ENCODE results near the gene OR10X1. TPM values are rescaled to one million over a fixed set of nuclear protein-coding genes. Genes with fewer than 3 reads are reported as not detected.

Gene OR10X1
- total and polyA plus RNA-seq, 2 of the 4 experiments (the other 2 are of a cell fraction): not detected

DNA sequence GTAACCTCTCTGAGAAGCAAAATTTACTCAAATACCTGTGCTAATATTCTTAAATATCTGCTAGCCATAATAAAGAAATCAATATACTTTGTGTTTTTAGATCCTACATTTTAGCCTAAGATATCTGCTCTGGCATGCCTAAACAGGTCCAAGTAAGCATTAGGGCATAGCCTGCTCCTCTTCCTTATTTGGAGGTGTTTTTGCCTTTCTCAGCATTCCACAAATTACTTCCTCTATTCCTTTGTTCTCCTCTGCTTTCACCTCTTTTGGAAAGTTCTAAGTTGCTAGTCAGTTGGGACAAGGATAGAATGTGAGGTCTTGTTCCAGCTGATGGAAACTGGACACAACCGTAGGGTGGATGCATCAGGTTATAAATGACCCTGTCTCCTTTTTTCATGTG is 7.2 kb upstream of the OR10X1 start:
- WGBS, 2 experiments (ENCODE audit: extremely low coverage in 2 of 2, insufficient read length in 1 of 2): no CpG with 5 or more reads among the region's 1 CpG
- Histone ChIP-seq H3K14ac (replicated peaks; ENCODE audit: low read depth, low read length) (no peak overlapping the region), H4K5ac (ENCODE audit: low read depth, low read length) (no peak overlapping the region), H4K20me1 (ENCODE audit: insufficient read depth, low read length) (no peaks in the 10 kb centered on the region), H3K4me3 (ENCODE audit: insufficient read depth, low read depth, low read length) (no peak overlapping the region), H3K4me2 (ENCODE audit: low read depth, low read length) (no peak overlapping the region), H2BK120ac (ENCODE audit: low read depth, low read length) (no peak overlapping the region), H3K79me1 (ENCODE audit: low read depth in 1 of 2, low read length in 2 of 2) (no peaks in the 10 kb centered on the region), H3K4ac (ENCODE audit: low read depth, low read length) (no peak overlapping the region), H3K9ac (ENCODE audit: low read depth, low read length) (no peak overlapping the region), H2AFZ (replicated peaks; ENCODE audit: low read length, poor library complexity) (no peak overlapping the region), H3K4me1 (ENCODE audit: control insufficient read depth, insufficient read depth, low read length) (no peaks in the 10 kb centered on the region), H3K27ac (ENCODE audit: insufficient read depth, low read length) (no peak overlapping the region), H2AK9ac (replicated peaks; ENCODE audit: low read depth, low read length, poor library complexity) (no peak overlapping the region), H4K91ac (ENCODE audit: insufficient read depth, low read depth, low read length) (no peak overlapping the region), H3K27me3 (ENCODE audit: control insufficient read depth, insufficient read depth, low read length) (no peaks in the 10 kb centered on the region), H2BK20ac (ENCODE audit: low read depth, low read length) (no peak overlapping the region), H2BK5ac (ENCODE audit: low read depth, low read length, poor library complexity, severe bottlenecking) (no peak overlapping the region), H3K36me3 (ENCODE audit: control insufficient read depth, insufficient read depth, low read length) (no peaks in the 10 kb centered on the region), H2BK15ac (ENCODE audit: low read depth, low read length) (no peak overlapping the region), H3K56ac (ENCODE audit: extremely low read depth, insufficient read depth, low read length) (no peak overlapping the region), H2AK5ac (ENCODE audit: low read depth, low read length) (no peak overlapping the region), H3K23ac (ENCODE audit: low read depth, low read length) (no peak overlapping the region), H4K8ac (ENCODE audit: low read depth in 2 of 2, low read length in 2 of 2) (no peak overlapping the region), H3K18ac (ENCODE audit: low read depth, low read length) (no peak overlapping the region), H3K9me1 (ENCODE audit: insufficient read depth, low read length) (no peaks in the 10 kb centered on the region), H3K9me3 (ENCODE audit: control insufficient read depth, insufficient read depth, low read length) (peaks cover 5% of the 10 kb centered on the region; the same call in 1 of the 2 replicates)
- dilution Hi-C loops (cut with HindIII; ENCODE audit: low sequenced_read_pairs, unreplicated experiment) (no loop called here), intact Hi-C loops (cut with micrococcal nuclease) (no loop called here), in situ Hi-C loops (cut with MboI; ENCODE audit: low sequenced_read_pairs) (no loop called here)
- ATAC-seq (ENCODE audit: low read depth) (no peak), DNase-seq (no peak)
- CTCF ChIA-PET: no interaction called here
- no peak for TF ChIP-seq MAFK (IDR thresholded peaks at IDR 0.05; ENCODE audit: low read depth, low read length)
- no peak for TF ChIP-seq RFX5 (IDR thresholded peaks at IDR 0.05; ENCODE audit: low read depth, low read length)
- no peak for TF ChIP-seq RAD21 (IDR thresholded peaks at IDR 0.05; ENCODE audit: low read length)
- no peak for TF ChIP-seq RCOR1 (IDR thresholded peaks at IDR 0.05; ENCODE audit: insufficient replicate concordance, low read length)
- no peak for TF ChIP-seq CHD1 (IDR thresholded peaks at IDR 0.05; ENCODE audit: low read depth, low read length)
- TF ChIP-seq SMC3 (IDR thresholded peaks at IDR 0.05; ENCODE audit: low read depth, low read length): no peak
- TF ChIP-seq, protein P1, sequence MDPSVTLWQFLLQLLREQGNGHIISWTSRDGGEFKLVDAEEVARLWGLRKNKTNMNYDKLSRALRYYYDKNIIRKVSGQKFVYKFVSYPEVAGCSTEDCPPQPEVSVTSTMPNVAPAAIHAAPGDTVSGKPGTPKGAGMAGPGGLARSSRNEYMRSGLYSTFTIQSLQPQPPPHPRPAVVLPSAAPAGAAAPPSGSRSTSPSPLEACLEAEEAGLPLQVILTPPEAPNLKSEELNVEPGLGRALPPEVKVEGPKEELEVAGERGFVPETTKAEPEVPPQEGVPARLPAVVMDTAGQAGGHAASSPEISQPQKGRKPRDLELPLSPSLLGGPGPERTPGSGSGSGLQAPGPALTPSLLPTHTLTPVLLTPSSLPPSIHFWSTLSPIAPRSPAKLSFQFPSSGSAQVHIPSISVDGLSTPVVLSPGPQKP (IDR thresholded peaks at IDR 0.05; ENCODE audit: borderline replicate concordance, low read depth, low read length): no peak
- no peak for TF ChIP-seq MAZ (IDR thresholded peaks at IDR 0.05; ENCODE audit: borderline replicate concordance, low read depth, low read length)
- no peak for TF ChIP-seq FOS (IDR thresholded peaks at IDR 0.05; ENCODE audit: low read depth, low read length)
- TF ChIP-seq, protein P2, sequence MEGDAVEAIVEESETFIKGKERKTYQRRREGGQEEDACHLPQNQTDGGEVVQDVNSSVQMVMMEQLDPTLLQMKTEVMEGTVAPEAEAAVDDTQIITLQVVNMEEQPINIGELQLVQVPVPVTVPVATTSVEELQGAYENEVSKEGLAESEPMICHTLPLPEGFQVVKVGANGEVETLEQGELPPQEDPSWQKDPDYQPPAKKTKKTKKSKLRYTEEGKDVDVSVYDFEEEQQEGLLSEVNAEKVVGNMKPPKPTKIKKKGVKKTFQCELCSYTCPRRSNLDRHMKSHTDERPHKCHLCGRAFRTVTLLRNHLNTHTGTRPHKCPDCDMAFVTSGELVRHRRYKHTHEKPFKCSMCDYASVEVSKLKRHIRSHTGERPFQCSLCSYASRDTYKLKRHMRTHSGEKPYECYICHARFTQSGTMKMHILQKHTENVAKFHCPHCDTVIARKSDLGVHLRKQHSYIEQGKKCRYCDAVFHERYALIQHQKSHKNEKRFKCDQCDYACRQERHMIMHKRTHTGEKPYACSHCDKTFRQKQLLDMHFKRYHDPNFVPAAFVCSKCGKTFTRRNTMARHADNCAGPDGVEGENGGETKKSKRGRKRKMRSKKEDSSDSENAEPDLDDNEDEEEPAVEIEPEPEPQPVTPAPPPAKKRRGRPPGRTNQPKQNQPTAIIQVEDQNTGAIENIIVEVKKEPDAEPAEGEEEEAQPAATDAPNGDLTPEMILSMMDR (conservative IDR thresholded peaks at IDR 0.05; ENCODE audit: low read depth, low read length): no peak
- BruUV-seq (replicated peaks): no TSS peak
- POLR2A ChIA-PET (ENCODE audit: unreplicated experiment): no interaction called here
